Loucy (cell line): Measurements from ENCODE around the gene SPATA32.

Experiments used
- H2AFZ ChIP-seq: fragments of 200-600 bp; sonication (generic); 2 replicates; pipeline ENCODE4 v1.6.0; 2016; ENCODE audit warnings: antibody characterized with exemption, mild to moderate bottlenecking, low read length, moderate library complexity
- H3F3A ChIP-seq: fragments of 200-600 bp; 2 replicates; pipeline ENCODE4 v1.6.0; 2016; ENCODE audit warnings: antibody characterized with exemption, low read depth, mild to moderate bottlenecking
- H3K27me3 ChIP-seq: fragments of 200-600 bp; sonication (generic); 2 replicates; pipeline ENCODE4 v1.6.1; 2014; ENCODE audit warnings: low read length, mild to moderate bottlenecking; ENCODE audit not compliant: insufficient read depth, poor library complexity, severe bottlenecking
- H3K36me3 ChIP-seq: fragments of 200-600 bp; sonication (generic); 2 replicates; pipeline ENCODE4 v1.6.1; 2016; ENCODE audit warnings: low read length; ENCODE audit not compliant: insufficient read depth
- H3K4me1 ChIP-seq: fragments of 200-600 bp; sonication (generic); 2 replicates; pipeline ENCODE4 v1.5.1; 2014; ENCODE audit warnings: low read length, mild to moderate bottlenecking; ENCODE audit not compliant: insufficient read depth, poor library complexity, severe bottlenecking
- H3K4me2 ChIP-seq: fragments of 200-600 bp; sonication (generic); 2 replicates; pipeline ENCODE4 v1.6.0; 2014; ENCODE audit warnings: antibody characterized with exemption, low read length, low read depth, mild to moderate bottlenecking; ENCODE audit not compliant: poor library complexity, severe bottlenecking
- H3K4me3 ChIP-seq: fragments of 200-600 bp; sonication (generic); 2 replicates; pipeline ENCODE4 v1.5.1; 2014; ENCODE audit warnings: low read length, mild to moderate bottlenecking, mixed read lengths; ENCODE audit not compliant: poor library complexity, severe bottlenecking
- H3K79me2 ChIP-seq: fragments of 200-600 bp; sonication (generic); 2 replicates; pipeline ENCODE4 v1.6.1; 2014; ENCODE audit warnings: low read length; ENCODE audit not compliant: insufficient read depth
- H3K9ac ChIP-seq: fragments of 200-600 bp; sonication (generic); 2 replicates; pipeline ENCODE4 v1.6.0; 2014; ENCODE audit warnings: mild to moderate bottlenecking, low read depth, low read length, moderate library complexity; ENCODE audit not compliant: poor library complexity, severe bottlenecking
- H3K9me2 ChIP-seq: fragments of 200-600 bp; sonication (generic); replicated peaks from 2 replicates; pipeline ENCODE4 v1.6.1; 2016; ENCODE audit warnings: low read depth, low read length, mixed read lengths
- H3K9me3 ChIP-seq: fragments of 200-600 bp; sonication (generic); 2 replicates; pipeline ENCODE4 v1.6.1; 2014; ENCODE audit warnings: mild to moderate bottlenecking, antibody characterized with exemption, low read length, low read depth; ENCODE audit not compliant: insufficient read depth
- H4K20me1 ChIP-seq: fragments of 200-600 bp; sonication (generic); 2 replicates; pipeline ENCODE4 v1.6.0; 2014; ENCODE audit warnings: antibody characterized with exemption, low read length, mild to moderate bottlenecking; ENCODE audit not compliant: insufficient read depth, poor library complexity, severe bottlenecking
- EZH2phosphoT487 ChIP-seq: fragments of 200-600 bp; IDR thresholded peaks from 2 replicates; pipeline ENCODE4 v1.6.1; 2018; ENCODE audit warnings: antibody characterized with exemption, mild to moderate bottlenecking, moderate library complexity, borderline replicate concordance
- TF ChIP-seq, protein P1 (sequence below): fragments of 200-600 bp; sonication (generic); conservative IDR thresholded peaks from 2 replicates; pipeline ENCODE4 v1.5.1; 2014; ENCODE audit warnings: mild to moderate bottlenecking, antibody characterized with exemption, low read length

SPATA32 gene

DNA sequence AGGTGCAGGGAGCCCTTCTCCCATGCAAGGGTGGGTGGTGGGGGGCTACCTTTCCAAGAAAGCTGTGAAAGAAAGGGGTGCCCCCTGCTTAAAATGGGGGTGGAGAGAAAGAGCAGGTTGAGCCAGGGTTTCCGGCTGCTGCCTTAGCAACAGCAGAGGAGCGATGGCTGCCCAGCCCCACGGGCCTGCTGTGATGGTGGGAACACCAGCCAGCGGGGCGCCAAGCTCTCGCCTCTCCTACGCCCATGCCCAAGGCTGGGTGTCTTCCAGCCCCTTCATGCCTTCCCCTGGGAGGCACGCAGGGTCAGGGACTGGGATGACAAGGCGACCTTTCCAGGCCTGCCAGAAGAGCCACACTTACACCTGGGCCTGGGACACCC is 37.2 kb downstream of the SPATA32 start:
- H3K27me3 ChIP-seq: no peaks in the 10 kb centered on the region
- H3K9me3 ChIP-seq: no peaks in the 10 kb centered on the region
- no peak overlapping the region for H2AFZ ChIP-seq
- H3K9me2 ChIP-seq: no peaks in the 10 kb centered on the region
- TF ChIP-seq, protein P1, sequence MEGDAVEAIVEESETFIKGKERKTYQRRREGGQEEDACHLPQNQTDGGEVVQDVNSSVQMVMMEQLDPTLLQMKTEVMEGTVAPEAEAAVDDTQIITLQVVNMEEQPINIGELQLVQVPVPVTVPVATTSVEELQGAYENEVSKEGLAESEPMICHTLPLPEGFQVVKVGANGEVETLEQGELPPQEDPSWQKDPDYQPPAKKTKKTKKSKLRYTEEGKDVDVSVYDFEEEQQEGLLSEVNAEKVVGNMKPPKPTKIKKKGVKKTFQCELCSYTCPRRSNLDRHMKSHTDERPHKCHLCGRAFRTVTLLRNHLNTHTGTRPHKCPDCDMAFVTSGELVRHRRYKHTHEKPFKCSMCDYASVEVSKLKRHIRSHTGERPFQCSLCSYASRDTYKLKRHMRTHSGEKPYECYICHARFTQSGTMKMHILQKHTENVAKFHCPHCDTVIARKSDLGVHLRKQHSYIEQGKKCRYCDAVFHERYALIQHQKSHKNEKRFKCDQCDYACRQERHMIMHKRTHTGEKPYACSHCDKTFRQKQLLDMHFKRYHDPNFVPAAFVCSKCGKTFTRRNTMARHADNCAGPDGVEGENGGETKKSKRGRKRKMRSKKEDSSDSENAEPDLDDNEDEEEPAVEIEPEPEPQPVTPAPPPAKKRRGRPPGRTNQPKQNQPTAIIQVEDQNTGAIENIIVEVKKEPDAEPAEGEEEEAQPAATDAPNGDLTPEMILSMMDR: no peak
- no peak for TF ChIP-seq EZH2phosphoT487
- H3K4me1 ChIP-seq: peaks cover 73% of the 10 kb centered on the region
- peaks cover 96% of the 10 kb centered on the region for H3K79me2 ChIP-seq
- H3K9ac ChIP-seq: peak overlapping the region; percentile 99
- H3K36me3 ChIP-seq: no peaks in the 10 kb centered on the region
- peak overlapping the region; percentile 87 for H3K4me3 ChIP-seq
- peak overlapping the region; percentile 87 for H3K4me2 ChIP-seq
- H3F3A ChIP-seq: peaks cover 8% of the 10 kb centered on the region
- peaks cover 25% of the 10 kb centered on the region for H4K20me1 ChIP-seq

GRCh38 chr17:45223539-45224528 is 38.1 kb downstream of the SPATA32 start:
- peak overlapping the region; percentile 99 for H3K9ac ChIP-seq
- H3K4me1 ChIP-seq: peaks cover 72% of the 10 kb centered on the region

DNA sequence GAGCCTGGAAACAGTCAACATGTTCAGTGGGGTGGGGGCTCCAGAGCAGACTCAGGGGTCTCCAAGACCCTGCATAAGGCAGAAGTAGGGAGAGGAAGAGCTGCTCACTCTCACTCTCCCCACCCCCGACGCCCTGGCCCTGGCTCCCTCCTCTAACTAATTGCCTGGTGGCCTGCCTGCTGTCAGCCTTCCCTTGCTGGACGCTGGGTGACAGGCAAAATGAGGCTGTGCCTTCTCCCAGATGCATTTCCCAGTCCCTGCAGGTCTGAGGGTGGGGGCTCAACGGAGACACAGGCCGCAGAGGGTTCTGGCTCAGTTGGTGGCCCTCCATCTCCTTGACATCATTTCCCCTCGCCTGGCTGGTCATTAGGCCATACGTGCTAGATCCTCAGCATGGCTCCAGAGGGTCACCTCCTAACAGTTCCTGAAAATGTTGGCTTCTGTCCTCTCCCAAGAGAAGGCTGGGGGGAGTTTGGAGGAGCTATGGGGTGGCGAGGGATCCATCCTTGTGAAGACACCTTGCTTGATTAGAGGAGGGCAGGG is 38.8 kb downstream of the SPATA32 start:
- peak overlapping the region; percentile 87 for H3K4me3 ChIP-seq
- TF ChIP-seq, protein P1: no peak
- no peak for TF ChIP-seq EZH2phosphoT487
- no peak overlapping the region for H2AFZ ChIP-seq
- H3K27me3 ChIP-seq: no peaks in the 10 kb centered on the region
- H3K79me2 ChIP-seq: peaks cover 89% of the 10 kb centered on the region
- H3K36me3 ChIP-seq: no peaks in the 10 kb centered on the region
- peaks cover 64% of the 10 kb centered on the region for H3K4me1 ChIP-seq
- H3K9me2 ChIP-seq: no peaks in the 10 kb centered on the region
- H4K20me1 ChIP-seq: peaks cover 25% of the 10 kb centered on the region
- peaks cover 15% of the 10 kb centered on the region for H3F3A ChIP-seq
- peak overlapping the region; percentile 99 for H3K9ac ChIP-seq
- H3K9me3 ChIP-seq: no peaks in the 10 kb centered on the region
- H3K4me2 ChIP-seq: peak overlapping the region; percentile 87

More at GRCh38 chr17:45223539-45224528, 38.1 kb downstream of the SPATA32 start:
- Histone ChIP-seq H3K79me2 (peaks cover 93% of the 10 kb centered on the region), H4K20me1 (peaks cover 26% of the 10 kb centered on the region), H3K9me3 (no peaks in the 10 kb centered on the region), H3K4me3 (peak overlapping the region; percentile 87), H3K36me3 (no peaks in the 10 kb centered on the region), H3F3A (peaks cover 15% of the 10 kb centered on the region), H3K4me2 (peak overlapping the region; percentile 87), H2AFZ (no peak overlapping the region), H3K9me2 (no peaks in the 10 kb centered on the region), H3K27me3 (no peaks in the 10 kb centered on the region)
- no peak for TF ChIP-seq EZH2phosphoT487
- TF ChIP-seq, protein P1: peak; percentile 47
